HG03521 (cell line): ENCODE data around the gene IMPACT.

Experiments used
- ATAC-seq: cut with Tn5 transposase; IDR thresholded peaks from one replicate; pipeline ENCODE4 v1.9.1; 2021; ENCODE audit warnings: mild to moderate bottlenecking, moderate library complexity; ENCODE audit not compliant: unreplicated experiment

IMPACT gene

GRCh38 chr18:24426398-24427294 is at the start of gene IMPACT:
Gene IMPACT (plus strand): TSS chr18:24426670. CDS start chr18:24426757, 87 bp downstream.
- ATAC-seq = peak; percentile 83

- ATAC-seq = no peak
Observed at GRCh38 chr18:24378598-24378997, 47.9 kb upstream of the IMPACT start.

GRCh38 chr18:24380163-24380747 is 46.2 kb upstream of the IMPACT start:
- no peak for ATAC-seq

GRCh38 chr18:24381126-24381525 is 45.3 kb upstream of the IMPACT start:
- ATAC-seq = no peak

GRCh38 chr18:24386681-24387080 is 39.8 kb upstream of the IMPACT start:
- ATAC-seq = no peak

GRCh38 chr18:24388957-24389356 is 37.5 kb upstream of the IMPACT start:
- no peak for ATAC-seq

GRCh38 chr18:24395049-24395795 is 31.2 kb upstream of the IMPACT start:
- ATAC-seq = no peak

- no peak for ATAC-seq
Observed at GRCh38 chr18:24396082-24396633, 30.3 kb upstream of the IMPACT start.

GRCh38 chr18:24397131-24397693 is 29.3 kb upstream of the IMPACT start:
- peak; percentile 5 for ATAC-seq

GRCh38 chr18:24397694-24398368 is 28.6 kb upstream of the IMPACT start, which contains the start of gene OSBPL1A:
Gene OSBPL1A (minus strand): TSS chr18:24397824. CDS start chr18:24377533, 20,291 bp downstream.
- ATAC-seq = peak; percentile 48

- no peak for ATAC-seq
Observed at GRCh38 chr18:24398540-24398939, 27.9 kb upstream of the IMPACT start.

GRCh38 chr18:24400587-24400986 is 25.9 kb upstream of the IMPACT start:
- ATAC-seq = no peak

- no peak for ATAC-seq
Observed at GRCh38 chr18:24402209-24402785, 24.2 kb upstream of the IMPACT start.

GRCh38 chr18:24403076-24403475 is 23.4 kb upstream of the IMPACT start:
- no peak for ATAC-seq

GRCh38 chr18:24404591-24404990 is 21.9 kb upstream of the IMPACT start:
- ATAC-seq = no peak

- ATAC-seq = no peak
Observed at GRCh38 chr18:24408496-24408895, 18.0 kb upstream of the IMPACT start.

- no peak for ATAC-seq
Observed at GRCh38 chr18:24413148-24413547, 13.3 kb upstream of the IMPACT start.

- no peak for ATAC-seq
Observed at GRCh38 chr18:24414349-24415003, 12.0 kb upstream of the IMPACT start.

GRCh38 chr18:24417480-24417879 is 9.0 kb upstream of the IMPACT start:
- ATAC-seq = no peak
